ENCODE data around the gene KRT38.

The KRT38 gene
- 0 reads per million in 4 experiments for total RNA-seq

DNA sequence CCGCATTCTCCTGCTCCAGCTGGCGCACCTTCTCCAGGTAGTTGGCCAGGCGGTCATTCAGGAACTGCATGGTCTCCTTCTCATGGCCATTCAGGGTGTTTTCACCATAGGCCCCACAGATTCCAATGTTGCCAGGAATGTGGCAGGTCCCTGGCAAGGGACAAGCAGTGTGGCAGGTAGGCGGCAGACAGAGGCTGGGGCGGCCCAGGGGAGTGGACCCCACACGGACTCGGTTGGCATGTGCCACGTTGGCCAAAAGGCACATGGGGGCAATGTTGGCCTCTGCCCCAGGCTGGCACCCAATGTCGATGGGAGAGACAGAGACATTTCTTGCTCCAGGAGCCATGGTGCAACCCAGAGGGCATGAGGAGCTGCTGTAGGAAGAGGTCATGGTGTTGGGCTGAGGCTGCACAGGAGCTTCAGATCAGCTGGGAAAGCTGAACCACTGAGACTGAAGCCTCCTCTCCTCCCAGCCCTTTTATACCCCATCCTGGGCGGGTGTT is at the start of gene KRT38:
TSS of gene KRT38 (minus strand) at position 453 of the 503 bp plus-strand sequence. CDS start at position 391, 62 bp downstream.
- no peak for DNase-seq

DNA sequence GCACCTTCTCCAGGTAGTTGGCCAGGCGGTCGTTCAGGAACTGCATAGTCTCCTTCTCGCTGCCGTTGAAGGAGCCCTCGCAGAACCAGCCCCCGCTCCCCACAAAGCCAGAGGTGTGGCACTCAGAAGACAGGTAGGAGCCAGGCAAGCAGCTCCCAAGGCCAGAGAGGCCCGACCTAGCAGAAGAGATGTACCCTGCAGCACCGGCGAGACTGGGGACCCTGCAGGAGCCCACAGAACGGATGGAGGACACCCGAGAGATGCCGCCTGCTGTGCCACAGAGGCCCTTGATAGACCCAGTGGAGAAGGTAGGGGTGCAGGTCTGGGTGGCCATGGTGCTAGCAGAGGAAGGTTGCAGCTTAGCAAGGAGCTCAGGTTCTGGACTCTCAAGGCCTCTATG is 48.7 kb upstream of the KRT38 start, which contains the start of gene KRT36:
TSS of gene KRT36 (minus strand) at position 380 of the 400 bp plus-strand sequence. CDS start at position 334, 46 bp downstream.
- DNase-seq, result no peak

DNA sequence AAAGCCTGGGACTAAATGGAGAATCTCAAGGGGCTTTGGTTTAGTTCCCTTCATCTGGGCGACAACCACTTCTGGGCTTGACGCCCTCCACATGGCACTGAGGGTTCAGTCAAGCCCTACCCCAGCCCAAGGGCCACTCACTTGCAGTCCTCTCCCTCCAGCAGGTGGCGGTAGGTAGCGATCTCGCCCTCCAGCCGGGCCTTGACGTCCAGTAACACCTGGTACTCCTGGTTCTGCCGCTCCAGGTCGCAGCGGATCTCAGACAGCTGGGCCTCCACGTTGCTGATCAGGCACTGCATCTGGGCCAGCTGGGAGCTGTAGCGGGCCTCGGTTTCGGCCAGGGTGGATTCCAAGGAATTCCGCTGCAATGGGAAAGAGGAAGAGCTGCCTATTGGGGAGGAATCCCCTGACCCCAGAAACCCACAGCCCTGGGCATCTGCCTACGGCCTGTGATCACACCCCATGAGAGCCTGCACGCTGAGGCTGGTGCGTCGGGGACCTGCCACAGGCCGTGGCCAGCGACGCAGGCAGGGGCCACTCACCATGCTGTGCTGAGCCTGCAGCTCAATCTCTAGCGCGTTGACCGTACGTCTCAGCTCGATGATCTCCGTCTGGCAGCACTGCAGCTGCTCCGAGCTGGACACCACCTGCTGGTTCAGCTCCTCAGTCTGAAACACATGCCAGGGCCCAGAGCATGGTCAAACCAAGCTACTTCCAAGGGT is 46.2 kb upstream of the KRT38 start:
- no peak for DNase-seq

DNA sequence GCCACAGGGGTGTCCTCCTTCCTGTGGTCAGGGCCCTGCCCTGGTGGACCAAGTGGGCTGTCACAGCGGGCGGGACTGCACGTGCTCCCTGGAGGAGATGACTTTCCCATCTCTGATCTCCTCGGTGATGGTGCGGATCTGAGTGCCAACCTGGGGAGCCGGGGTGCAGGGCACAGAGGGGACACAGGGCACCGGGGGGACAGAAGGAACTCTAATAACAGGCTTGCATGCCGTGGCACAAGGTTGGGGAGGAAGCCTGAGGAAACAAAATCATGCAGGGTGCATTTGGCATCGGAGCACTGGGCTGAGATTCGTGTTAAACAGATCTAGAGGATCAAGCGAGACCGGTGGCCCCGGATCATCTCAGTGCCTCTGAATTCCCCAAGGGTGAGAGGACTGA is 45.5 kb upstream of the KRT38 start:
- DNase-seq, result no peak

DNA sequence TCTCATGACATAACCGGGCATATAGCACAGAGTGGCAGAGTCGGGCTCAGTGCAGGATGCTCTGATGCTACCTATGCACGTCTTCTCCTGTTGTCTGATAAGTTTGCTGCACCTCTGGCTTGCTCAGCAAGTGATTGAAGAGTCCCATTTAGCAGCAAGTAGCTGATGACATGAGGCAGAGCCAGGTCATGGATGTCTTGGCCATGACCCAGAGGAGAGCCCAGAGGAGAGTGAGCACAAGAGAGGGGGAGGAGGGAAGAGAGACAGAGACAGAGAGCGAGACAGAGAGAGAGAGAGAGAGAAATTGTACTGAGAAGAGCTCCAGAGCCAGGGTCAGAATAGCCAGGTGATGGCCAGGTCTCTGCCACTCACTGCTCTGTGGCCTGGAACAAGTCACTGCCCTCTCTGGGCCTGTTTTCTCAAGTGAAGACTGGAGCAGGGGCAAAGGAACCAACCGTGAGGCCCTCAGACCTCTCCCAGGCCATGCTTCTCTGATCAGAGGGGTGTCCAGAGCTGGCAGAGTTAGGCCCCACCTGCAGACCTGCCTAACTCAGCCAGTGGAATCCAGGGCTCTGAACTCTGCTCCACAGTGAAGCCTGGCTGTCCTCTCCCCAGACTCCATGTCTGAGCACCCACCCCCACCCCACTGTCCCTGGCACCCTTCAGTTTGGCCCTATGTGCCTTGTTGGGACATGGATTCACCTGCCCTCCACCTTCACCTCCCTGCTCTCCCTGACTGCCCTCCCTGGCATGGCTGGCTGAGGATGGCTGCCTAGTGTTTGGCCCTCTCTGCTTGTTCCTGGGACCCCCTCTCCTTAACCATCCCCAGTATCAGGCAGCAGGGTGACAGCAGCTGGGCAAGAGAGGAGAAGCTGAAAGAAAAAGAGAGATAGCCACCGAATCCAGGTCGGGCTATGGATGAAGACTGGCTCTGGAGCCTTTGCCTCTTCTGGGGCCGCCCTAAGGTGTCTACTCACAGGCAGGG is 44.4 kb upstream of the KRT38 start:
- DNase-seq, result no peak

DNA sequence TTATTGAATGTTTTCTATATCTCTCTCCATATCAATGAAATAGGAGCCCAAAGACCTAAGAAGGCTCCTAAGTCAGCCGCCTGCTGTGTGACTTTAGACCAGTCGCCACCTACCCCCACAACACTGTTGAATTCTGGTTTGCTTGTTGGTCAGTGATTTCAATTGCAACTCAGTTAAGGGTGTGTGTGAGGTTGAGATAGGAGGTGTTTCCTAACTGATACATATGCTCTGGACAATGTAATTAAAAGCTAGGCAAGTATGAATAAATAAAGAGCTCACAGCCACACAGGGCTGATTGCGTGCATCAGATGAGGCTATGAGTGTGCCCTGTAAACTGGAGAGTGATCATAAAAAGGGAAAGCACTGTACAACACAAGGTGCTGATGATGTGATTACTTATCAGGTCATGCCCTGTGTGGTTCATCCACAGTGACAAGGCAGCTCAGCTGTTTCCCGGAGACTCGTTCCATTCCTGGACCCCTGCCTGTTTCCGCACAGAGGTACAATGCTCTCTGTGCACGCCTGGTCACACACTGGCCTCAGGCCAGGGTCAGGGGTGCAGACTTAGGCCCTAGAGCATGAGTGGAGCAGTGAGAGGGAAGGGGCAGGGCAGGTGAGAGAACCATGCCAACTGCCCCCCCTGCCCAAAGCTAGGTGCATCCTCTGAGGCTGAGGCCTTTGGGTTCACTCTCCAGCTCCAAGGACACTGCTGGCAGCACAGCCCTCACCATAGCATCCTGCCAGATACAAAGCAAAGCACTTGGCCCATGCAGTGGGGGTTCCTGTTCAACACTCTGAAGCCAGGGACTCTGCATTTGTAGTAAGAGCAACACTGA is 43.4 kb upstream of the KRT38 start:
- DNase-seq, result no peak

DNA sequence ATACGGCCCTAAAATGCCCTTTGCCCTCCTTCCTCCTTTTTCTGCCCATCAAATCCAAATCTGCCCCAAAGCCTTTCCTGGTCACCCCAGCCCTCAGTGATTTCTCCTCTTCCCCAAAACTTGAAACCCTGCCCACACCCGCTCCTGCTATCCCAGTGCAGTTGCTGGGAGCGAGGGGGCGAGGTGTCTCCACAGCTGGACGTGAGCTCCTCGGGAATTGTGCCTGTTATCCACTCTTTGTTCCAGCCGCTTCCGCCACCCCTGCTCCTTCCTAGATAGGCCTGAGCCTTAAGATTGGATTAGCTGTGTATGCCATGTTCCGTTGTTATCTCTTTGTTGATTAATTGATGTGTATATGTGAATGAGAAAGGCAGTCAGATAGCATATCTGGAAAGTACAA is 42.7 kb upstream of the KRT38 start:
- DNase-seq, result no peak

DNA sequence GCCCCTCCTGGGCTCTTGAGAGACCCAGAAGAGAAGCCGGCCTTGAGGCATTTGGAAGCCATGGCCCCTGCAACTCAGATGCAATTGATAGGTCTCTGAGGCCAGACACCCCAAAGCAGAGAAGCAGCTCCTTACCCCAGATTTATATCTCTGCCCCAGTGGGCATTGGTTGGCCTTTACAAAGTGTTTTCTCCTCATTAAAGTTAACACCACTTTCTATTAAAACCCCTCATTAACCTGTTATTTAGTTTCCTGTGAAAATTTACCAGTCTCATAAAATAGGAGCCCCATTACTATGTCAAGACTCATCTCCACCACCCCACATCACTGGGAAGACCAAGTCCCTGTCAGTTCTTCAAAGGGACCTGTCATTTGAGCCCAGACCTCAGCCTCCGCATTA is 40.3 kb upstream of the KRT38 start, which contains the start of gene KRT35:
TSS of gene KRT35 (minus strand) at position 116 of the 400 bp plus-strand sequence. CDS start at position 62, 54 bp downstream.
- DNase-seq, result no peak

DNA sequence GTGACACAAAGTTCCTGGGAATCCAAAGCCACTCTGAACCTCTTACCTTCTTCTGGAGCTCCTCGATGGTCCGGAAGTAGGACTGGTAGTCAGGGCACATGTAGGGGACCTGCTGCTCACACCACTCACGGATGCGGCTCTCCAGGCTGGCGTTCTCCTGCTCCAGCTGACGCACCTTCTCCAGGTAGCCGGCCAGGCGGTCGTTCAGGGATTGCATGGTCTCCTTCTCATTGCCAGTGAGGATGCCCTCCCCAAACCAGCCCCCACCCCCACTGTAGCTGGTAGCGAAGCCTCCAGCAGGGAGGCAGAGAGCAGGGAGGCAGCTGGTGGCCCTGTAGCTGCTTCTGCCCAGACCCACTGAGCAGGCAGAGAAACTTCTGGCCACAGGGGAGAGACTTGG is 39.8 kb upstream of the KRT38 start:
- DNase-seq, result no peak

DNA sequence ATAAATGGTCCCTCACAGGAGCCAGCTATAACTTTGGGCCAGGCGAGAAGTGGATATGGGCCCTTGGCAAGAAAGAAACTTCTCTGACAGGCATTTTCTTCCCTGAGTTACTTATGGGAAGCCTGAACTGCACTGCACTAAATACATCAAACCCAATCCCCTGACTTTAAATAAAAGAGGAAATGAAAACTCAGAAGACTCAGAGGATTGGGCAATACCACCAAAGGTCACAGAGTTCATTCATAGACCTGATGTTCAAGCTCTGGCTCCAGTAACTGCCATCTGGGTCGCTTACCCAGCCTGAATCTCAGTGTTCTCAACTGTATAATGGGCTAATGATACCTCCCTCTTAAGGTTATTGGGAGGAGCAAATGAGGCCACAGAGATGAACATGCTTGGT is 39.4 kb upstream of the KRT38 start:
- no peak for DNase-seq

DNA sequence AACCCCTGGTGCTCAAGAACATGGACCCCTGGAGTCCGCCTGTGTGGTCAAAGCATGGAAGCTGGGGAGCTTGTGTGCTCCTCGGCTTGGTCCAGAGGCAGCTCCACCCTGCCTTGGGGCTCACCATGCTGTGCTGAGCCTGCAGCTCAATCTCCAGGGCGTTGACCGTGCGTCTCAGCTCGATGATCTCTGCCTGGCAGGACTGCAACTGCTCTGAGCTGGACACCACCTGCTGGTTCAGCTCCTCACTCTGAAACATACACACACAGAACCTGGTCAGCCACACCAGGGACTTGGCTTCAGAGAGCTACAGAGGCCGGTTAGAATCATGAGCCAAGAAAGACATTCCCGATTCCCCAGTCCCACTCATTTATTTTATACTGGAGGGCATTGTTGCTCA is 37.5 kb upstream of the KRT38 start:
- DNase-seq, result no peak

DNA sequence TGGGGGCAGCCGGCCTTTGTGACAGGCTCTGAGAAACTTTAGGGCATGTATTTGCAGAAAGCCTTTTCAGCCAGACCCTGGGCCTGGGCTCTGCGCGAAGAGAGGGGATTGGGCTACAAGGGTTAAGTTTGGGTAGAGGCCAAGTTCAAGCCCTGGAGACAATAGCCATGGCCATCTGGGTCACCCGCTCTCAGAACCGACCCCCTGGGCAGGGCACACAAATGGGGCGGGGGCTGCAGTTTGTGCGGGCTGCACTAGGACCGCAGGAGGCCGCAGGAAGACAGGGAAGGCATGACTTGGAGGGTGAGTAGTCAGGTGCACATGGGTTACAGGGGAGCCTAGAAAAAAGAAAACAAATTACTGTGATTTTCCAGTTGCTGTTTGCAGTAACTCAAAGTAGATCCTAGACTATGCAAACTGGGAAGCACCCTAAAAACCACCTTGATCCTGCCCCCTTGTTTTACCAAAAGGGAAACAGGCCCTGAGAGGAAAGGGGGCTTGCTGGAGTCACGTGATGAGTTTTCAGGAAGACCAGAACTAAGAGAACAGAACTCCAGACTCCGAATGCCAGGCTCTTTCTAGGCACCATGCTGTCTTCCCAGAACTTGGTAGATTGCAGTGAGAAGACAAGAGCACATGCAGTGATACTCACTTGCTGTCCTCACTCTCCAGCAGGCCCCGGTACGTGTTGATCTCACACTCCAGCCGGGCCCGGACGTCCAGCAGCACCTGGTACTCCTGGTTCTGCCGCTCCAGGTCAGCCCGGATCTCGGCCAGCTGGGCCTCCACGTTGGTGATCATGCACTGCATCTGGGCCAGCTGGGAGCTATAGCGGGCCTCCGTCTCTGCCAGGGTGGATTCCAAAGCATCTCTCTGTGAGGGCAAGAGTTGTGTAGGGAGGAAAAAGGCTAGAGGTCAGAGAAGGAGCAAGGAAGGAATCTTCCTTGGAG is 36.4 kb upstream of the KRT38 start:
- DNase-seq, result no peak

DNA sequence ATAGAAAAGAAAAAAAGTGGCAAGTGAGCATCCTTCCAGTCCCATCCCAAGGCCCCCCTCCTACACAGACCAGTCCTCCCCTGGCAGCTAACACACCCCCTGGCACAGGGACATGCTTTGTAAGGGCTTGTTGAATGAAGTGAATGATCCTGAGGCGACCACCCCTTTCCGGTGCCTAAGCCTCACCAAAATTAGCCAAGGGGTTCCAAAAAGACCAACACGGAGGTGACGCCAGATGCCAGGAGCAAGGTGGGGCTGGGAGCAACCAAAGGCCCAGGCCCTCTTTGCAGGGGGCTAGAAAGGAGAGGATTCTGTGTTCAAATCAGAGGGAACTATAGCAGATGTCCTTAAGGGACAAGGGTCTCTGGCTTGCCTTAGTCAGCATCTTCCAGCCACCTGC is 34.6 kb upstream of the KRT38 start:
- no peak for DNase-seq

DNA sequence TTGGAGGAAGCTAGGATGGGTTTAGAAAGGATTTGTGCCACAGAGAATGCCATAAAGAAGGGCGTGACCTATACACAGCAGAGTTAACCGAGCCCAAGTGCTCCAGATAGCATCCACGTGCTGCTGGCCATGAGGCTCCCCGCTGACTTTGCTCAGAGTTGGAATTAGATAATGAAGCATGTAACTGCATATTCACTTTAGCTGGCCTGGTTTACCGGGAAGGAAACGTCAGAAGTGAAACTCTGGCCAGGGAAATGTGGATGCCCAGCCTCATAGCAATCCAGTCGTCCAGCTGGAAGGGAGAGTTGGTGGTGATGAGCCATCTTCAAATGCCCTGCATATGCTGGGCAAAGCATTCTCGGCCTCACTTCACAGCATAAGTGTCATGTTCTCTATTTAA is 34.1 kb upstream of the KRT38 start:
- no peak for DNase-seq

DNA sequence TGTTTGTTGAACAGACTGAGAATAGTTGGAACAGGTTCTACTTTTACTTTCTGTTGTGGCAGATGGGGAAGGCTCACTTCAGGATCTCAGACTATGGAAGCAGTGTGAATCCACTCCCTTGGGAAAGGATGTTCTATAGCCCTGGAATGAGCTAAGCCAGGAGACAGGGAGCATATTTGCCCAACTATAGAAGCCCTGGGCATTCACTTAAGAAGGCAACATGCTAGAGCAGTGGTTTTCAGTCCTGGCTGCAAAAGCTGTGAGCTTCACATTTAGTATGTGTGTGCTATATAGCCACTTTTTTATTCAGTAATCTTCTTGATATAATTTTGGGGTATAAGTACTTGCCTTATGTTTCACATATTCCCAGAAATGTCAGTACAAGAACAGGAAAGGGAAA is 27.6 kb upstream of the KRT38 start:
- no peak for DNase-seq

DNA sequence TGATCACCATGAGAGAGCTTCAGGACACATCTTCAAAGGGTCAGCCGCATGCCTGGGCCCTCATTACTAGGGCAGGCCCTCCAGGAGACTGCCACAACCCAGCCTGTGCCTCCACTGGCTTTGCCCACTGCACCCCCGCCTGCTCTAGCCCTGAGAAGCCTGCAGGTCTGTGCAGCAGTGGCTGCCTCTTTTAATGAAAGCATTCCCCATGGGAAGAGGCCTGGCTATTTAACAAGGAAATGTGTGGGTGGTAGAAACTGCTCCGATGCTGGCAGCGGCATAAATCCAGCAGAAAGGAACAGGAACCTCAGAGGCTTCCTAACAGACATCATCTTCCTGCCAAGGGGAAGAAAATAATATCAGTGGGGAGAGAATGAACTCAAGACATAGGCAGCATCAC is 26.8 kb upstream of the KRT38 start:
- DNase-seq, result no peak

DNA sequence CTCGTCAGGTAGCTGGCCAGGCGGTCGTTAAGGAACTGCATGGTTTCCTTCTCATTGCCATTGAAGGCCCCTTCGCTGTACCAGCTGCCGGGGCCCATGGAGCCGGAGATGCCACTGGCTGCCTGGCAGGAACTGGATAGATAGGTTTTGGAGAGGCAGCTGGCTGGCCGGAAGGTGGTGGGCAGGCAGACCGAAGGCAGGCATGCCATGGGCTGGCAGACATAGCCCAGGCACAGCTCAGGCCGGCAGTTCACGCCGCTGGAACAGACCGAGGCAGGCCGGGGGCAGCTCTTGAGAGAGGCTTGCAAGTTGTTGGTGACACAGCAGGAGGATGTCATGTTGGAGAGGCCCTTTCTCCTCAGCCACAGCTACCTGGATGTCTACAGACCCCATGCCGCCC is 26.2 kb upstream of the KRT38 start, which contains the start of gene KRT32:
TSS of gene KRT32 (minus strand) at position 399 of the 400 bp plus-strand sequence. CDS start at position 338, 61 bp downstream.
- no peak for DNase-seq

DNA sequence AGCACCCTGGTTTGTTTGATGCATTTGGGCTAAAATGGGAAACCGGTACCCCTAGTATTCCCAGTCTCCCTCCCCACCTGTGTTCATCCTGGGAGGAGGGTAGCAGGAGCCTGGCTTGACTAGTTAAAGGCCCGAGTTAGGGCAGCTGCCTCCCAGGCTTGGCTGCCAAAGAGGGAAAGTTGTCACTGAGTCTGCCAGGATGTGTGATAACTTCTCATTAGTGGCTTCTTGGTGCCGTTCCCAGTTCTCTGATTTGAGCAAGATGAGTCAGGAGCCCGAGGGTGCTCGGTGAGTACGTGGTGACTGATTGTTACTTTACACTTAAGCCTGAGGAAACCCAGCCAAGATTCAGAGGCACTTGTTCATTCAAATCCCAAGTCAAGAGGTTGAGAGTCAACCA is 23.9 kb upstream of the KRT38 start:
- DNase-seq, result no peak

DNA sequence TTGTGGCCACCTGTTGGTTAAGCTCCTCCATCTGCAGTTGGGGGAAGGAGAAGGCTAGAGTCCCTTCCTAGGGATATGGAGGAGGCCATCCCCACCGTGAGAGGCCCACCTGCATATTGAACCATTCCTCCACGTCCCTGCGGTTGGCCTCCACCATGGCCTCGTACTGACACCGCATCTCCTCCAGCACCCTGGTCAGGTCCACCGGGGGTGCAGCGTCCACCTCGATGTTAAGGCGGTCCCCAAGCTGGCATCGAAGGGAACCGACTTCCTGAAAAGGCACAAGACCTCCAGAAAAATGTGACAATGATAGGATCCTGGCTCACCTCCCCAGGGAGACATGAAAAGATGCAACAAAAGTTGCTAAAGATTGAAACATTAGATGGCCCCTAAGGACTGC is 23.4 kb upstream of the KRT38 start:
- DNase-seq, result no peak

DNA sequence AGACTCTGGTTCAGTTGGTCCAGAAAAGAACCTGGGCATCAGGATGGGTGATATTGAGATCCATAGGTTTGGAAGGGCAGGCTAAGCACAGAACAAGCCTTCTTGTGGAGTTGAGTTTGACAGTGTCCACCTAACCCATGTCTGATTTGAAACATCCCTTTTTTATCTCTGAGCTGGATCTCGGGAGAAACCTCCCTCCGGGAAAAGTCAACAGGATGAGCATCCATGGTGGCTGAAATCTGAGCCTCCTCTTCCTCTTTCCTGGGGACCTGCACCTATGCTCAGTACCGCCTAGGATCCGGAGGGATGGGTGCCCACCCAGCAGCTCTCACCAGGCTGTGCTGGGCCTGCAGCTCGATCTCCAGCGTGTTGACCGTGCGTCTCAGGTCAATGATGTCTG is 23.0 kb upstream of the KRT38 start:
- DNase-seq, result no peak

DNA sequence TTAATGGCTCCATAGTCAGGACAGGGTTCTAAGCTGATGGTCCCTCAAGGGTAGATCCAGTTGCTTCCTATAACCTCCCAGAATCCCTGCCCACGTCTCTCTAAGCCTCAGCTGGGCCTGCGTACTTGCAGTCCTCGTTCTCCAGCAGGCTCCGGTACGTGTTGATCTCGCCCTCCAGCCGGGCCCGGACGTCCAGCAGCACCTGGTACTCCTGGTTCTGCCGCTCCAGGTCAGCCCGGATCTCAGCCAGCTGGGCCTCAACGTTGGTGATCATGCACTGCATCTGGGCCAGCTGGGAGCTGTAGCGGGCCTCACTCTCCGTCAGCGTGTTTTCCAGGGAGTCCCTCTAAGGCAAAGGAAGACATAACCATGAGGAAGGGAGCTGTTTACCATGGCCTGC is 21.9 kb upstream of the KRT38 start:
- DNase-seq, result no peak
